Loucy (cell line): ENCODE results near the gene MAGT1.

ENCODE experiments used
- EZH2phosphoT487 ChIP-seq: fragments of 200-600 bp; IDR thresholded peaks from 2 replicates; pipeline ENCODE4 v1.6.1; 2018; ENCODE audit warnings: antibody characterized with exemption, mild to moderate bottlenecking, moderate library complexity, borderline replicate concordance
- TF ChIP-seq, protein P1 (sequence below): fragments of 200-600 bp; sonication (generic); conservative IDR thresholded peaks from 2 replicates; pipeline ENCODE4 v1.5.1; 2014; ENCODE audit warnings: mild to moderate bottlenecking, antibody characterized with exemption, low read length

DNA sequence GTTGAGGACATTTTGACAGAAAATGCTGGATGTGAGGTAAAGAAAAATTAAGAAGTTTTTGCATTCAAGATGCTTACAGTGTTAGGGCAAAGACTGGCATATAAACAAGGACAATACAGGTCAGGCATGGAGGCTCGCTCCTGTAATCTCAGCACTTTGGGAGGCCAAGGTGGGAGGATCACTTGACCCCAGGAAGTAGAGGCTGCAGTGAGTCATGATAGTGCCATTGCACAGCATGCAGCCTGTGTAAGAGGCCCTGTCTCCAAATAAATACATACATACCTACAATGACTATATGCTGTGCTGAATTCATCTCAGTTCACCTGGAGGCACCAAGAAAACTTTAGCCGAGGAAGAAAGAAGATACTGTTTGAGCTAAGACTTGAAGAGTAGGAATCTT lies 2.3 kb downstream of the MAGT1 start:
- TF ChIP-seq, protein P1, sequence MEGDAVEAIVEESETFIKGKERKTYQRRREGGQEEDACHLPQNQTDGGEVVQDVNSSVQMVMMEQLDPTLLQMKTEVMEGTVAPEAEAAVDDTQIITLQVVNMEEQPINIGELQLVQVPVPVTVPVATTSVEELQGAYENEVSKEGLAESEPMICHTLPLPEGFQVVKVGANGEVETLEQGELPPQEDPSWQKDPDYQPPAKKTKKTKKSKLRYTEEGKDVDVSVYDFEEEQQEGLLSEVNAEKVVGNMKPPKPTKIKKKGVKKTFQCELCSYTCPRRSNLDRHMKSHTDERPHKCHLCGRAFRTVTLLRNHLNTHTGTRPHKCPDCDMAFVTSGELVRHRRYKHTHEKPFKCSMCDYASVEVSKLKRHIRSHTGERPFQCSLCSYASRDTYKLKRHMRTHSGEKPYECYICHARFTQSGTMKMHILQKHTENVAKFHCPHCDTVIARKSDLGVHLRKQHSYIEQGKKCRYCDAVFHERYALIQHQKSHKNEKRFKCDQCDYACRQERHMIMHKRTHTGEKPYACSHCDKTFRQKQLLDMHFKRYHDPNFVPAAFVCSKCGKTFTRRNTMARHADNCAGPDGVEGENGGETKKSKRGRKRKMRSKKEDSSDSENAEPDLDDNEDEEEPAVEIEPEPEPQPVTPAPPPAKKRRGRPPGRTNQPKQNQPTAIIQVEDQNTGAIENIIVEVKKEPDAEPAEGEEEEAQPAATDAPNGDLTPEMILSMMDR = no peak
- no peak for TF ChIP-seq EZH2phosphoT487
